HG03175 (cell line): Measurements from ENCODE around the gene UST.
"Not testable (repeated sequence)": the region's sequence is repeated elsewhere in the genome, so short reads cannot be mapped to it uniquely, and the experiment has no call there.

Experiments used
- ATAC-seq: cut with Tn5 transposase; IDR thresholded peaks from one replicate; pipeline ENCODE4 v1.9.1; 2021; ENCODE audit warnings: mild to moderate bottlenecking, moderate library complexity; ENCODE audit not compliant: unreplicated experiment

The UST gene

GRCh38 chr6:148890096-148890495 is 143.3 kb downstream of the UST start:
- no peak for ATAC-seq

GRCh38 chr6:148890652-148891404 is 144.0 kb downstream of the UST start:
- ATAC-seq = no peak

- ATAC-seq = no peak
Measured at GRCh38 chr6:148891405-148891783, 144.6 kb downstream of the UST start.

- ATAC-seq = no peak
Measured at GRCh38 chr6:148892247-148892646, 145.4 kb downstream of the UST start.

- ATAC-seq = no peak
Measured at GRCh38 chr6:148893073-148893472, 146.2 kb downstream of the UST start.

GRCh38 chr6:148893481-148893880 is 146.7 kb downstream of the UST start:
- no peak for ATAC-seq

- no peak for ATAC-seq
Measured at GRCh38 chr6:148898376-148899014, 151.7 kb downstream of the UST start.

- no peak for ATAC-seq
Measured at GRCh38 chr6:148904896-148905870, 158.4 kb downstream of the UST start.

GRCh38 chr6:148905901-148906300 is 159.1 kb downstream of the UST start:
- ATAC-seq = no peak

GRCh38 chr6:148906386-148906785 is 159.6 kb downstream of the UST start:
- no peak for ATAC-seq

- no peak for ATAC-seq
Measured at GRCh38 chr6:148907573-148907972, 160.7 kb downstream of the UST start.

- ATAC-seq = no peak
Measured at GRCh38 chr6:148912252-148912651, 165.4 kb downstream of the UST start.

GRCh38 chr6:148915810-148916209 is 169.0 kb downstream of the UST start:
- no peak for ATAC-seq

- not testable (repeated sequence) for ATAC-seq
Measured at GRCh38 chr6:148916485-148916884, 169.7 kb downstream of the UST start.

- ATAC-seq = no peak
Measured at GRCh38 chr6:148924226-148925012, 177.6 kb downstream of the UST start.

- no peak for ATAC-seq
Measured at GRCh38 chr6:148925701-148926100, 178.9 kb downstream of the UST start.

GRCh38 chr6:148926478-148926877 is 179.6 kb downstream of the UST start:
- ATAC-seq = no peak

GRCh38 chr6:148927586-148927985 is 180.8 kb downstream of the UST start:
- no peak for ATAC-seq

GRCh38 chr6:148928811-148929210 is 182.0 kb downstream of the UST start:
- ATAC-seq = no peak

GRCh38 chr6:148932208-148932607 is 185.4 kb downstream of the UST start:
- ATAC-seq = no peak

- no peak for ATAC-seq
Measured at GRCh38 chr6:148932731-148933130, 185.9 kb downstream of the UST start.
